Activated CD8-positive, alpha-beta memory T cell treated with anti-CD3 and anti-CD28 coated beads for 1 hour (primary cell): ENCODE results near the gene MLLT6.

Source experiments
- DNase-seq, 2 donors: peaks; one replicate each; pipeline ENCODE4 v3.0.0-alpha.2; 2020; ENCODE audit warnings: low read depth in 1 of 2; ENCODE audit errors: extremely low read depth in 1 of 2

MLLT6 gene

GRCh38 chr17:38753071-38753506, 48.0 kb downstream of the MLLT6 start:
- no peak for DNase-seq

GRCh38 chr17:38761612-38762011, 56.5 kb downstream of the MLLT6 start:
- no peak for DNase-seq

DNA sequence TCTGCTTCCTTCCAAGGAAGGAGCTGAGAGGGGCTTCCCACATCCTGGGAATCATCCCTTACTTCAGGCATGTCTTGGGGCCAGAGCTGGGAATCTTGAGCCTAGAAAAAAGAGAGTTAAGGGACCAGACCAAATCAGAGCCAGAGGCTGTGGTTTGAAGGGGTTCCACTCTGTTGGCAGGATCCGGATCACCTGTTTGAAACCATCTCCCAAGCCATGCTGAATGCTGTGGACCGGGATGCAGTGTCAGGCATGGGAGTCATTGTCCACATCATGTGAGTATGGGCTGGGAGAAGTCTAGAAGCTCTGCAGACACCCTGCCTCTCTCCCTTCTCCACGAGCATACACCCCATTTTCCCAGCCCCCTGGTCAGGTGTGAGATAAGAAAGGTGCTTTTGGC, 57.2 kb downstream of the MLLT6 start:
- no peak for DNase-seq

- DNase-seq: no peak
Measured at GRCh38 chr17:38766341-38766740, 61.3 kb downstream of the MLLT6 start.

DNA sequence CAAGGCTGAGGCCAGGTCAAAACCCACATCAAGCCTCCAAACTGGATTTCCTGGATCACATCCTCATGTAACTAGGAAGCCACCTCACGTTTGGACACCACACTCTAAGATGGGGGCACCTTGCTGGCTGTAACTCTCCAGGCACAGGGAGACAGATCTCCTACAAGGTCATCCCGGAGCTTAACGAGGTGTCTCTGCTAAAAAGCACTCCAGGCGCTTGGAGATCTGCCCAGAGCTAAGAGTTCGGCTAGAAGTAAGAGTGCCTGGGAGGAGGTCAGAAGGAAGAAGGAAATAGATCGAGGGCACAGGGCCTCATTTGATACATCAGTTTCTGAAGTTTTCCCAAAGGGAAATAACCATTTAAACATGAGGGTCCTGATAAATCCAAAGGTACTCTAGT, 63.3 kb downstream of the MLLT6 start:
- no peak for DNase-seq

DNA sequence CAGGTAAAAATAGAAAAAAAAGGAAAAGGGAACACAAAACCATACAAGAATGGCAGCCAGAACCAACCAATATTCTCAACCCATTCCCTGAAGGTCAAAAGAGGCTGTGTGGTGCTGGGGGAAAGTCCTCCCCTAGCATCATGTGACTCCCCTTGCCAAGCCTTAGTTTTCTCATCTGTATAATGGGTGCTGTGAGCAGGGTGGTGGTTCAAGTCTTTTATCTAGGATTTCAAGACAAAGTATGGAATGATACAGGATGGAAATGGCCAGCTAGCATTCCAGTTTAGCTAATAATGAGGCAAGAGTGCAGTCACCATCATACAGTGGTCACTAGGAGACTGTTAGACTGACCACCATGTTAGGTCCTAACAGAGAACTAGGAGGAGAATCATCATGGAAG, 68.2 kb downstream of the MLLT6 start:
- DNase-seq: no peak

DNA sequence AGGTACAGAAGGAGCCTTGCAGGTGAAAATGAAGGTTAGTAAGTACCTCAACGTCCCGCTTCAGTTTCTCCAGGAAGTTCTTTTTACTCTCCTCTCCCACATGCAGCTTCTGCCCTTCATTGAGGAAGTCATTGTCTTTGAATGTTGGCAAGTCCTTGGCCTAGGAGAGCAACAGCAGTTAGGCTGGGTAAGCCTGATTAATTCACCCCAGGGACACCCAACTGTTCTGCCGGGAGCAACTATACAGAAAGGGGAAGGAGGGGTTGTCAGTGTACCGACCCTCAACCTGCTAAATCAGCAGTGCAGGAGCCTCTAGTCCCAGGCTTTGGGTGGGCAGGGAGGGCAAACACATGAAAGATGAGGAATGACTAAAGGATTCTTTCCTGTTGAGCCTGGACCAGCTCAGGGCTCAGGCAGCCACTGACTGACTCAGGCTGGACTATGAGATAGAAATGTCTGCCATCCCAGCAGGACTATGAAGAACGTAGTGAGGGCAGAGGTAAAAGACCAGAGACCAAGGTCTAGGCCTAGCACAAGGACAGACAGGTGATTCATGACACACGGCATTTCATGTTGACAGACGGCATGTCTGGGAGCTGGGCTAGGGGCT, 72.7 kb downstream of the MLLT6 start:
- no peak for DNase-seq
